Measurements from ENCODE around the gene EIF3K.
"Not testable (repeated sequence)": the region's sequence is repeated elsewhere in the genome, so short reads cannot be mapped to it uniquely, and the experiment has no call there.

The EIF3K gene

DNA sequence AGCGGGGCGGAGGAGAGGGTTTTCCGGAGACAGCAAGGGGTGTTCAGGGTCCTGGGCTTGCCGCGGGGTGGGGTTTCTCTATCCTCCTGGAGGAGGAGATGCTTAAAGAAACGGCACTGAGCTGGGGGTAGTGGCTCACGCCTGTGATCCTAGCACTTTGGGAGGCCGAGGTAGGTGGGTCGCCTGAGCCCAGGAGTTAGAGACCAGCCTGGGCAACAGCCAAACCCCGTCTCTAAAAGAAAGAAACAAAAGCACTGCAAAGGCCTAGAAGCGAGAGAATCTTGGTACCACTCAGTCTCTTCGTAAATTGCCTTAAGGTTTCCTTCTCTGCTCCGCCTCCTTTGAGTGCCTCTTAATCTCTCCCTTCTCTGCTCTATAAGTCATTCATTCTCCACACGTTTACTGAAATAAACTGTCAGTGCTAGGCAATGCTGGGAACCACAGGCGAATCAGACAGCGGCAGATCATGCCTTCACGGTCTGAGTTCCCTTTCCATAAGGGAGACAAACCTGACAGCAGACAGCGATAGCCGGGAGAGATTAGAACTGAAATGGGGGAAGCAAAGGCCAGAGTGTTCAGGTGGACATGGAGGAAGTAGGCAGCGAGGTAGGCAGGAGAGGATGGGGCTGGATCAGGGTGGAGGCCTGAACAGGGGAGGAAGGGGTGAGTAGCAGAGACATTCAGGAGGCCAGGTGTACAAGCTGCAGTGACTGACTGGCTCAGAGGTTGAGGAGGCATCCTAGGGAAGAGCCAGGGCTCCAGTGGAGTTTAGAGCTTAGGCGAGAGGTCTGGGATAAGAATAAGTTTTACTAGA, 580 bp downstream of the EIF3K start:
- no peak for DNase-seq

DNA sequence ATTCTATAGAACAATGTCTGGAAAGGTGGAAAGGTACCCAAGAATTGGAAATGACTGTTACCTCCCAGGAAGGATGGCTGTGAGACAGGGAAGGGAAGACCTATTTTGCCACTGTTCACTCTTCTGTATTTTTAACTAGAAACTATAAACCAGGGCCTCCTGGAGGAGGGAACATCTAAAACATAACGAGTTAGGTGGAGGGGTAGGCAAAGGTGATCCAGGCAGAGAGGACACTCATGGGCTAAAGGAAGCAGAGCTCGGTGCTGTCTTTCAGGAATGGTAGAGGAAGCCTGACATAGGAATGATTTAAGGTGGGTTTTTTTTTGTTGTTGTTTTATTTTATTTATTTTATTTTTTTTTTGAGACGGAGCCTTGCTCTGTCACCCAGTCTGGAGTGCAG, 5.8 kb downstream of the EIF3K start:
- DNase-seq, result no peak

DNA sequence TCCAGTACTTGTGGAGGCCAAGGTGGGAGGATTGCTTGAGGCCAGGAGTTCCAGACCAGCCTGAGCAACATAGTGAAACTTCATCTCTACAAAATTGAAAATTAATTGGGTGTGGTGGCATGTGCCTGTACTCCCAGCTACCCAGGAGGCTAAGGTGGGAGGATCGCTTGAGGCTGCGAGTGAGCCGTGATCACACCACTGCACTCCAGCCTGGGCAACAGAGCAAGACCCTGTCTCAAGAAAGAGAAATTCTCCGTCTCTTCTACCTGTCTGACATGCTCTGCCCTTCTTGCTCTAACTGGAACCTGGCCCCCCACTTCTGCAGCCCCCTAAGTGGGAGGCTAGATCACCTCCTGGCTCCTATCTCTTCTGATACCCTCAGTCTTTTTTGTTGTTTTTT, 7.4 kb downstream of the EIF3K start:
- no peak for DNase-seq

DNA sequence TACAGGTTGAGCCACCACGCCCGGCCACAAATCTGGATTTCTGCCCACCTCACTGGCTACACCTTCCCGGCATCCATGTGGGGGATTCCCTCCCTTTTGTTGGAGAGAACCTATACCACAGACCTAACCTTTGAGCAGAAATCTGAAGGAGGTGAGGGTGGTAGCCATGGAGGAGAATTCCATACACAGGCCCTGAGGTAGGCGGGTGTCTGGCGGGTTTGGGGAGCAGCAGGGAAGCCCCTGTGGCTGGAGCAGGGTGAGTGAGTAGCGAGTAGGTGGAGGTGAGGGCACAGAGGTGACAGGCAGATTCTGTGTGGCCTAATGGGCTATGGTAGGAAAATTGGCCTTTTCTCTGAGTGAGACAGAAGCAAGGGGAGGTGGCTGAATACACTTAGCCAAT, 10.6 kb downstream of the EIF3K start:
- no peak for DNase-seq

DNA sequence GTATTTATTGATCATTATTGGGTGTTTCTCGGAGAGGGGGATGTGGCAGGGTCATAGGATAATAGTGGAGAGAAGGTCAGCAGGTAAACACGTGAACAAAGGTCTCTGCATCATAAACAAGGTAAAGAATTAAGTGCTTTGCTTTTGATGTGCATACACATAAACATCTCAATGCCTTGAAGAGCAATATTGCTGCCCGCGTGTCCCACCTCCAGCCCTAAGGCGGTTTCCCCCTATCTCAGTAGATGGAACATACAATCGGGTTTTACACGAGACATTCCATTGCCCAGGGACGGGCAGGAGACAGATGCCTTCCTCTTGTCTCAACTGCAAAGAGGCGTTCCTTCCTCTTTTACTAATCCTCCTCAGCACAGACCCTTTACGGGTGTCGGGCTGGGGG, 12.3 kb downstream of the EIF3K start:
- not testable (repeated sequence) for DNase-seq

DNA sequence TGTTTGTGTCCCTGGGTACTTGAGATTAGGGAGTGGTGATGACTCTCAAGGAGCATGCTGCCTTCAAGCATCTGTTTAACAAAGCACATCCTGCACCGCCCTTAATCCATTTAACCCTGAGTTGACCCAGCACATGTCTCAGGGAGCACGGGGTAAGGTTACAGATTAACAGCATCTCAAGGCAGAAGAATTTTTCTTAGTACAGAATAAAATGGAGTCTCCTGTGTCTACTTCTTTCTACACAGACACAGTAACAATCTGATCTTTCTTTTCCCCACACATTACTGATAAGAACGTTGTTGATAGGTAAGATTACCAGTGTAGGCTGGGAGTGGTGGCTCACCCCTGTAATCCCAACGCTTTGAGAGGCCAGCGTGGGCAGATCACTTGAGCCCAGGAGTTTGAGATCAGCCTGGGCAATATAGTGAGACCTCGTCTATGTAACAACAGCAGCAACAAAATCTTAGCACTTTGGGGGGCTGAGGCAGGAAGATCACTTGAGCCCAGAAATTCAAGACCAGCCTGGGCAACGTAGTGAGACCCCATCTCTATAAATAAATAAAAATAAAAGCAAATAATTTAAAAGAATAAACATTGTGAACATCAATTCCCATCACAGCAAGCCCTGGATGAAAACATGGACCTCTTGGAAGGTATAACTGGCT, 13.0 kb downstream of the EIF3K start:
- not testable (repeated sequence) for DNase-seq

DNA sequence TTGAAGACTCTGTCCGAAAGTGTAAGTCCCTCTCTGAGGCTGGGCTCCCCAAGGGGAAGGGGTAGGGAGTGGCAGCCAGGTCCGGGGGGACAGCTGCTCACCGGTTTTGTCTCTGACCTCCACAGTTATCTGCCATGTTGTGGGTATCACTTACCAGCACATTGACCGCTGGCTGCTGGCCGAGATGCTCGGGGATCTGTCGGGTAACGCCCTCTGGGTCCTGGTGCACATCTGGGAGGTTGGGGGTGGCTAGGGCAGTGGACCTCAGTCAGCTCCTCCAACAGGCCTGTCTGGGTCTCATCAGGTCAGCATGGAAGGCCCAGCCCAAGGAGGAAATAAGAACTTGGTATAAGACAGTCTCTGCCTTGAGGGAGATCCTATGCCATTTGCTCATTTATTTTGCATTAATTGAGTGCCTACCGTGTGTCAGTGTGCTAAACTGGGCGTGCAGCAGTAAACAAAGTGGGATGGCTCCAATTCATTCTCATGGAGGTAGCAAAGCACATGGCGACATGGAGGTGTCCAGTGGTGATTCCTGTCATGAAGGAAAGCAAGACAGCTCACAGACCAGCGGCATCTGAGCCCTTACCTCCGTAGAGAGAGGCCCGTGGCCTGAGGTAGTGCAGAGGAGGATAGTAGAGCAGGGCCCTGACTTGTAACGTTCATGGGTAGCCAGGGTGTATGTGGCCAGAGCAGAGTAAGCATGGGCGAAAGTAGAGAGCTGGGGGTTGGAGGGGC, 13.7 kb downstream of the EIF3K start:
- DNase-seq, result no peak

DNA sequence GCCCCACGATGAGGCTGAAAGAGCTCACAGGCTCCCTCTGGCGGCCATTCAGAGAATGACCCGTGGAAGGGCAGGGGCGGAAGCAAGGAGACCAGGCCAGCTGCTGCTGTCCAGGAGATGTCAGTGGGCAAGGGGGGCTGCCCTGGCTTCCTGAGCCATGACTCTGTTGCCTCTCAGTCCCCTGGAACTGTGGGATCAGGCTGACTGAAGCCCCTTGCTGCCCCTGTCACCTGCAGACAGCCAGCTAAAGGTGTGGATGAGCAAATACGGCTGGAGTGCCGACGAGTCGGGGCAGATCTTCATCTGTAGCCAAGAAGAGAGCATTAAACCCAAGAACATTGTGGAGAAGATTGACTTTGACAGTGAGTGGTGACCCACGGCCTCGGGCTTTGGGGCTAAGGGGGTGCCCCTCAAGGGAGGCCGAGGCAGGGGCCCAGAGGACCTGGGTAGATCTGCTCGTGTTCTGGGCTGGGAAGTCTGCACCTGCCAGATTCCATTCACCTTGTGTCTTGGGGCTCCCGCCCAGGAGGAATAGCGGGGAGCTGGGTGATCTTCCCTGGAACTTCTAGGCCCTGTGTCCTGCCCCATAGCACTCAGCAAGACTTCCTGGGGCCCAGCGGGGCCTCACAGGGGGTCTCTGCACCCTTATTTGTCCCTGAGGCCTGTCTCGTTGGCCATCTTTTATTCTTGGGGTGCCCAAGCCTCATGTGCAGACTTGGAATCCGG, 15.9 kb downstream of the EIF3K start:
- no peak for DNase-seq

DNA sequence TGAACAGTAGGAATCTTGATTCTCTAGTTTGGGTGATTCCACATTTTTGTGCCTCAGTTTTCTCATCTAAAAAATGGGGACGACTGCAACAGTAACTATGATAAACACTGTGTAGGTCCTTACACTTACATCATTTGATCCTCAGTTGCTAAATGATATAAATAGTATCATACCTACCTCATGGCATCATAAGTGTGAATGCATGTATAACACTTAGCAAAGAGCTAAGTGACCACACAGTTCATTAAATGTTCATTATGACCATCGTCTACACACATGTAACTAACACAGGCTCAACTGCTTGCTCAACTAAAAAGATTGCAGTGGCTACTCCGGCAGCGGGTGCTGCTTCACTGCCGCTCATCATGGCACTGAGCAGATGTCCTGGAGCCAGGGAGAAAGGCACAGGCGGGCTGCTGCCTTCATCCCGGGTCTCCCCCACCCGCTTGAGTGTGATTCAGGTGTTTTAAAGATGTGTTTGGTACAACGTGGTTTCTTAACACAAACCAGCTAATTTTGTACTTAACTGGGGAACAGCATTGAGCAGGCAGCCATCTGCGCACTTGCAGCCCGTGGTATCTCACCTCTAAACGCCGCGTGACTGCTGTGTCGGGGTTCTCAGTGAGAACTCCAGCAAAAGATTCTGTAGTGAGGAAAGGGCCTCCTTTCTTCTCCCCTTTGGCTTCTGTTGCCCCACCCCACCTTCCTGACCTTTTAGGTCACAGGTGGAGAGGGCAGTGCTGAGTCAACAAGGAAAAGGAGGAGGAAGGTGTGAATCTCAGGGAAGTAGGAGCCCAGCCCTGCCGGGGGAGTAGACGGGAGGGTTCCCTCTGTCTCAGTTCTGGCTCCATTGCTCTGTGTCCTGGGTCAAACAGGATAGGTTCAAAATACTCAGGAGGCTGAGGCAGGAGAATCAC, 16.8 kb downstream of the EIF3K start:
- no peak for DNase-seq

DNA sequence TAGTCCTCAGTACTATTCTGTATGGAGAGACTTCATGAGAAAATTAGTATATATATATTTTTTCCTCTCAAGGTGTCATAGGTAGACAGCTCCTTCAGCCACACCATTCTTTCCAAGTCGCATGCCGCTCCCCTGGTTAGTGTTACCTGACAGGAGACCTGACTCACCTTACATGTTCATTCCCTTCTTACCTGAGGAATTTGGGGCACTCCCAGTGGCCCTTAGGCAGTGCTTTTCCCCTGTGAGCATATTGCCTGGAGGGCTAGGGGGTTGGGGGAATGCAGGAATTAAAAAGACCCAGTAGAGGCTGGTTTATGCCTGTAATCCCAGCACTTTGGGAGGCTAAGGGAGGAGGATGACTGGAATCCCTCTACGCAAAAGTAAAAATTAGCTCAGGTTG, 19.5 kb downstream of the EIF3K start:
- no peak for DNase-seq

DNA sequence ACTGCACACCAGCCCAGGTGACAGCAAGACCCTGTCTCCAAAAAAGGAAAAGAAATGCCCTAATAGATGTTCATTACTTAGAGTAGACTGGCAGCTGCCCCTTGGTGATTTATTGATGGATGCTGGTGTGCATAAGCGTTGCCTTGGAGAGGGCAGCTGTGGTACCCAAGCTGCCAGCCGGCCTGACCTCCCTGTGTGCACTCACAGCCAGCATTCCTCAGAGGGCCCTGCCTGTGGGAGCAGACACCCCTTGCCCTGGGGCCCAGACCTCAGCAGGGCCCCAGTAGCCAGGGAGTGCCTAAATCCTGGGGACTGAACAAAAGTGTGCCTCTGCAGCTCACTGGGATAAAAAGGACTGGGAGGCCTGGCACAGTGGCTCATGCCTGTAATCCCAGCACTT, 20.7 kb downstream of the EIF3K start:
- no peak for DNase-seq

DNA sequence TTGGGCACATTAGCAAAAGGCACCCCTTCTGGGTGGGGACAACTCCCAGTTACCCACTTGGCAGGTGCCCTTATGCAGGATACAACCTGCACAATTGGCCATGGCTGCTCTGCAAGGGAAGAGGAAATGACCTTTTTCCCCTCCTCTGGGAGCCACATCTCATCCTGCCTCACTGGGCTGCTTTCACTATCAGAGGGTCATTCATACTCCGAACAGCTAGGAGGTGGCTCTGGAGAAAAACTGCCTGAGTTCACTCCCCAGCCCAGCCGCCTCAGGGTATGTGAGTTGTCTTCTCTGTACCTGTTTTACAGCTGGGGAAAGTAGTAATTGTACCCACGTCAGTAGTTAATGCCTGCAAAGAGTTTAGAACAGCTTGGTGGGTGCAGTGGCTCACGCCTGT, 21.4 kb downstream of the EIF3K start:
- no peak for DNase-seq

DNA sequence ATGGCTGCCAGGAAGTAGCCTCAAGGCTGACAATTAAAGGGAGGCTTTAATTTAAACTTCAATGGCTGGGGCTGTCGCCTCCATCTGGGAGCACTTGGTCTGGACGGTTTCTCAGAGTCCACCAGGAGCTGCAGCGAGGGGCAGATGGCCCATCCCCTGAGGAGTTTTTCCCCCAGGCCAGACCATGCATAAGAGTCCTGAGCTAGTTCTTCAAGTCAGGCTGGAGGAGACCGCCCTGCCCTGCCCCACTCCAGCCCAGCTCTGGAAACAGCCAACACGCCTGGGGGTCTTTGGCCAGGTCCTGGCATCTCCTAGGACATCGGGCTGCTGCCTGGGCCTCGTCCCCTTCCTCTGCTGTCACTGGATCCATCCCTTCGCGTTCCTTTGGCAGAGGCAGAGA, 23.2 kb downstream of the EIF3K start:
- no peak for DNase-seq

DNA sequence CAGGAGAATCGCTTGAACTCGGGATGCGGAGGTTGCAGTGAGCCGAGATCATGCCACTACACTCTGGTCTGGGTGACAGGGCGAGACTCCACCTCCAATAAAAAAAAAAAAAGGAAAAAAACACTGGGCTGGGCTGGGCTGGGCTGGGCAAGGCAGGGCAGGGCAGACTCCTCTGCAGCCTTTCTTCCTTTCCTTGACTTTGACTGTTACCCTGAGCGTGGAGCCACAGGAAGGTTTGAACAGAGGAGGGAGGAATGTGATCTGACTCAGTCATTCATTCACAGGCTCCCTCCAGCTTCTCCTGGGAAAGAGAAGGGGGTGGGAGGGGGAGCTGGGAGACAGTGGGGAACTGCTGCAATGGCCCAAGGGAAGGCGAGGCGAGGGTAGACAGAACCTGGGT, 25.7 kb downstream of the EIF3K start:
- no peak for DNase-seq

DNA sequence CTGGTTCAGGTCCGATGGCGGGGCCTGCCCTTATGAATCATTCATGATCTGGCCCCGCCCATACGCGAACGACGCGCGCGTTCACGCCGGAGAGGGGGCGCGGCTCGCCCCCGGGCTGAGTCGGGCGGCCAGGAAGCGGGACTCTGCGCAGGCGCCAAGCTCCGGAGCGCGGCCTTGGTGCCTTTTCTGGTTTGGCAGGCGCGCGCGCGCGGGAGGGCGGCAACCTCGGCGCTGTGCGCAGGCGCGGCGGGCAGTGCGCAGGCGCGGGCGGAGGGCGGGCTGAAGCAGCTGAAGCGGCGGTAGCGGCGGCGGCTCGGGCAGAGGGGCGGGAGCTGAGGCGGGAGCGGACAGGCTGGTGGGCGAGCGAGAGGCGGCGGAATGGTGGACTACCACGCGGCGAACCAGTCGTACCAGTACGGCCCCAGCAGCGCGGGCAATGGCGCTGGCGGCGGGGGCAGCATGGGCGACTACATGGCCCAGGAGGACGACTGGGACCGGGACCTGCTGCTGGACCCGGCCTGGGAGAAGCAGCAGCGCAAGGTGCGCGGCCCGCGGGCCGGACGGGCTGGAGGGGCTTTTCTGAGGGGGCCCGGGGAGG, 28.5 kb downstream of the EIF3K start, which contains the start of gene ACTN4:
ACTN4 (plus strand) TSS at position 282 of the 598 bp plus-strand sequence; CDS start at position 379, 97 bp downstream.
- DNase-seq, result peak; percentile 86

DNA sequence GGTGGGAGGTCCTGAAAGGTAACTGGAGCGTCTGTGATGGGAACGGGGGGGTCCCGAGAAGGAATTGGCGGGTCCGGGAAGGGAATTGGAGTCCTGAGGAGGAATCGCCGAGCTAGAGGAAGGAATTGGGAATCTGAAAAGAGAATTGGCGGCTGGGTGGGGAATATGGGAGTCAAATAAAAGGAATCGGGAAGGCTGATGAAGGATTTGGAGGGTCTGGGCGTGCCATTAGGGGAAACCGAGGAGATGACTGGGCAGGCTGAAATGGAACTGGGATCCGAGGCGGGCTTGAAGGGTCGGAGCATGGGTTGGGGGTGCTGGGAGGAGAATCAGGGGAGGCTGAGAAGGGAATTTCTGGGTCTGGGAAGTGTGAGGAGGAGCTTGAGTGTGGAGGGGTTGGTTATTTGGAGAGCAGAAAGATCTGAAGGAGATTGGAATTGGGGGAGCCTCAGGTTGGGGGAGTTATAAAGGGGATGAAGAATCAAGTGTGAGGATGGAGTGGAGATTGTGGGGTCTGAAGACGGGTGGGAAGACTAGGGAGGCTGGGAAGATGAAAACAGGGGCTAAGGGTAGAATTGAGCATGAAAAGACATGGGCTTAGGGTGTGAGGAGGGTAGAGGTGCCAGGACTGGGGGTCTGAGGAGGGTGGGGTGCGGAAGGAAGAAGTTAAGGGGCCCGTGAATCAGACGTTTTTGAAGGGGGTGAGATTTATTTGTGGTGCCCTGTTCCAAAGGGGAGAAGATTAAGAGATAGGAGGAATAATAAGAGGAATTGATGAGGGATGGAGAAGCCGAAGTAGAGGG, 29.2 kb downstream of the EIF3K start:
- no peak for DNase-seq

DNA sequence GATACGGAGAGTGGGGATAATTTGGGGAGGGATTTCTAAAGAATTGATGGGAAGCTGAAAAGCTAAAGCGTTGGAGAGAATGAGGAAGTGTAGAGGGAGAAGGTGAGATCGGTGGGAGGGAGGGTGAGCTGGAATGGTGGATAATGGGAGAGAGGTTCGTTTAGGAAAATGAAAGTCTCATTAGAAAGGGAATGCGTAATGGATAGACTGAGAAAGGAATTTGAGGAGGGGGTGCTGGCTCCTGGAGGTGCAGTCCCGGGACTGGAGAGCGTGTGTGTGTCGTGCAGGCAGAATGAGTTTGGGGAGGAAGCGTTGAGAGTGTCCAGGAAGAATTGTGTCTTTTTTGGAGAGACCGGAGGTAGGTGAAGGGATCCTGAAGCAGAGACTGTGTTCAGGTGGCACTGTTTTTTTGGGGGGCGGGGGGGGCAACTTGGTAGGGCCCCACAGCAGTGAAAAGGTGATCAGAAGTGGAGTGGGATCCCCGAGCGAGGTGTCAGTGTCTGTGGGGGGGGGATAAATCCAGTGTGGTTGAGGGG, 29.8 kb downstream of the EIF3K start:
- DNase-seq, result no peak

DNA sequence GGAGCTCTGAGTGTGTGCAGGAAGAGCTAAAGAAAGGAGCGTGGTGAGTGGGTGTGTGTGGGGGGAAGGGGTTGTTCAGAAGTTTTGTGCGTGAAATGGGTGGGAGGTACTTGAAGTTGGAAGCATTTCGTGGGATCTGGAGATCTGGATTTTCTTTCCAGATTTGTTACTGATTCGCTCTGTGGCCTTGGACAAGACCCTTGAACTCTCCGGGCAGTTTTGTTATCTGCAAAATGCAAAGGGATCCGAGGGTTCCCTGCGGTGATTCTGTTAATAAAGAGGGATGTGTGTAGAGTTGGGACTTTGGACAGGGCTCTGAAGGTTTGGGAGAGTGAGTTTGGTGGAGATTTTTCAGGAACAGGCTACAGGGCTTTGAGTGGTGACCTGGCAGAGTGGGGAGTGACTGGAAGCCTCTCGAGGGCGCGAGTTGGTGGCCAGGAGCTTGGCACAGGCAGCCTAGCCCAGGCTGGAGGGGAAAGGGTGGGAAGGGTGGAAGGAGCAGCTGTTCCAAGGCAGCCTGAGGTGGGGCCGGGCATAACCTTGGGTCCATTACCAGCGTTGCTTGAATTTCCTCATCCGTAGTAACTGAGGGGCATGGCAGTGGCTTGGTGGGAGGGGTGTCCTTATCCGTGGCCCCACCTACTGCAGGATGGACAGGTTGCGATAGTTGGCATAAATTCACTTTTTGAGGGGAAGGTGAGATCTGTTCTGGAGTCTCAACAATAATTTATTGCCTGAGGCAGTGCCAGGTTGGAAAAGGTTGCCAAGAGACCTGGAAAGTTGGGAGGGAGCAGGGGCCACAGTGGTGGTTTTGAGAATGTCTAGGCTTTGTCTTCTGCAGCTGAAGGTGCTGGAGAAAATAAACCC, 30.6 kb downstream of the EIF3K start:
- no peak for DNase-seq

DNA sequence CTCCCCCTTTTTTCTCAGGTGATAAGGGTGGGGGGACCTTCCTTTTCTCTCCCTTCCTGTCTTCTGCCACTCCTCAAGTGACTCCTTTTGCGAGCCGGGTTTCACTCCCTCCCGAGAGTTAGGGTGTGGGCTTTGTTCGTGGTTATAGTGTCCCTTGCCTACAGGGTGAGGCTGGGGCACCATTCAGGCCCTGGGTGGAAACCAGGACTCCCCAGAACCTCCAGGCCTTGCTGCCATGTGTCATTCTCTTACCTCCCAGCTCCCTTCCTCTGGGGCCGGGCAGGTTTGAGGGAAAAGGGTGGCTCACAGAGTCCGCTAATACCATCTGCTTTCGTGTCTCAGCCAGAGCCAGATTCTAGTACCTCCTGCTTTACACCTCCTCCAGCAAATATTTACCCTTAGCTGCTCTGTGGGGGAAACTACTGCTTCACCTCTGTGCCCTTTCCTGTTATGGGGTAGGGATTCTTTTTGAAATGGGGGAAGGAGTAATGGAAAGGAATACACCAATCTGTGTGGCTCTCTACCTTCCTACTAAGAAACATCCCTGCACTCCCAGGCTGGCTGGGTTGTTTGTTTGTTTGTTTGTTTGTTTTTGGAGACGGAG, 31.3 kb downstream of the EIF3K start:
- no peak for DNase-seq
